WTC11 (cell line): ENCODE measurements around the gene RPH3AL. TPM values are rescaled to one million over a fixed set of nuclear protein-coding genes. Genes with fewer than 3 reads are reported as not detected.
"Not testable (repeated sequence)": the region's sequence is repeated elsewhere in the genome, so short reads cannot be mapped to it uniquely, and the experiment has no call there.

ENCODE experiments used
- ATAC-seq: fragments of 200-7000 bp; cut with Tn5 transposase; 2 replicates; pipeline ENCODE4 v1.10.0; 2021; ENCODE audit warnings: mild to moderate bottlenecking, moderate library complexity
- CTCF ChIA-PET: fragments of 300-600 bp; sonication (Branson Sonifier 250); formaldehyde crosslinking; loops from one replicate; lab custom pipeline; 2021; ENCODE audit warnings: antibody characterized with exemption; lab: Charles Lee
- POLR2A ChIA-PET: fragments of 350-600 bp; sonication (Branson Sonifier 250); formaldehyde crosslinking; loops from one replicate; lab custom pipeline; 2021; ENCODE audit warnings: antibody characterized with exemption; lab: Charles Lee
- DNase-seq: peaks from one replicate; pipeline ENCODE4 v3.0.0; 2021; ENCODE audit warnings: low spot score
- H3K27ac Mint-ChIP-seq: 2 replicates; pipeline ENCODE4 v1.8.0; 2021; ENCODE audit warnings: mixed read lengths
- H3K27me3 Mint-ChIP-seq: 2 replicates; pipeline ENCODE4 v1.8.0; 2021; ENCODE audit warnings: low read depth, mild to moderate bottlenecking, moderate library complexity, mixed read lengths
- H3K36me3 Mint-ChIP-seq: 2 replicates; pipeline ENCODE4 v1.8.0; 2021; ENCODE audit warnings: mixed read lengths
- H3K4me1 Mint-ChIP-seq: 2 replicates; pipeline ENCODE4 v1.8.0; 2022; ENCODE audit warnings: mixed read lengths
- H3K4me3 Mint-ChIP-seq: 2 replicates; pipeline ENCODE4 v1.8.0; 2021; ENCODE audit warnings: mild to moderate bottlenecking, moderate library complexity, mixed read lengths
- H3K9me3 Mint-ChIP-seq: 2 replicates; pipeline ENCODE4 v1.8.0; 2021; ENCODE audit warnings: mixed read lengths
- ATF6 ChIP-seq: sonication (generic); formaldehyde crosslinking; IDR thresholded peaks from 2 replicates; pipeline ENCODE4 v1.8.1; 2023; ENCODE audit warnings: mild to moderate bottlenecking, missing genetic modification reagents
- GTF2I ChIP-seq: fragments of 250-450 bp; sonication (Bioruptor Pico); conservative IDR thresholded peaks from 2 replicates; pipeline ENCODE4 v1.4.0; 2021; ENCODE audit warnings: mild to moderate bottlenecking
- HMGA2 ChIP-seq: fragments of 250-450 bp; sonication (Bioruptor Pico); IDR thresholded peaks from 2 replicates; pipeline ENCODE4 v1.4.0; 2021; ENCODE audit warnings: mild to moderate bottlenecking, moderate library complexity
- IRF2 ChIP-seq: sonication (generic); formaldehyde crosslinking; IDR thresholded peaks from 2 replicates; pipeline ENCODE4 v1.8.0; 2022; ENCODE audit warnings: low read depth, missing genetic modification reagents, borderline replicate concordance
- PRRX2 ChIP-seq: fragments of 250-450 bp; sonication (Bioruptor Pico); IDR thresholded peaks from 2 replicates; pipeline ENCODE4 v1.8.0; 2021; ENCODE audit warnings: mild to moderate bottlenecking
- SP1 ChIP-seq: sonication (generic); formaldehyde crosslinking; conservative IDR thresholded peaks from 2 replicates; pipeline ENCODE4 v1.8.1; 2022; ENCODE audit warnings: missing genetic modification reagents
- ZBTB21 ChIP-seq: sonication (generic); formaldehyde crosslinking; IDR thresholded peaks from 2 replicates; pipeline ENCODE4 v1.8.1; 2023; ENCODE audit warnings: mild to moderate bottlenecking, missing genetic modification reagents, borderline replicate concordance
- ZMAT4 ChIP-seq: fragments of 250-450 bp; sonication (Bioruptor Pico); IDR thresholded peaks from 2 replicates; pipeline ENCODE4 v1.9.0; 2021; ENCODE audit warnings: mild to moderate bottlenecking
- ZNF263 ChIP-seq: sonication (generic); formaldehyde crosslinking; IDR thresholded peaks from 2 replicates; pipeline ENCODE4 v1.8.1; 2022; ENCODE audit warnings: low read depth, mild to moderate bottlenecking, moderate library complexity, missing genetic modification reagents
- ZNF396 ChIP-seq: fragments of 250-450 bp; sonication (Bioruptor Pico); IDR thresholded peaks from 2 replicates; pipeline ENCODE4 v1.8.0; 2021; ENCODE audit warnings: mild to moderate bottlenecking, moderate library complexity, borderline replicate concordance
- total RNA-seq: library from RNA; stranded (reverse); gene quantifications from 3 replicates; pipeline ENCODE4 v1.2.3, GENCODE V29; 2021
- TF ChIP-seq, protein P1 (sequence below): sonication (generic); formaldehyde crosslinking; IDR thresholded peaks from 2 replicates; pipeline ENCODE4 v1.8.1; 2022; ENCODE audit warnings: mild to moderate bottlenecking, missing genetic modification reagents, moderate library complexity, borderline replicate concordance
- TF ChIP-seq, protein P2 (sequence below): sonication (generic); formaldehyde crosslinking; IDR thresholded peaks from 2 replicates; pipeline ENCODE4 v1.8.0; 2022; ENCODE audit warnings: mild to moderate bottlenecking, missing genetic modification reagents
- TF ChIP-seq, protein P3 (sequence below): sonication (generic); formaldehyde crosslinking; IDR thresholded peaks from 2 replicates; pipeline ENCODE4 v1.8.1; 2022; ENCODE audit warnings: missing genetic modification reagents, borderline replicate concordance
- TF ChIP-seq, protein P4 (sequence below): sonication (generic); formaldehyde crosslinking; conservative IDR thresholded peaks from 2 replicates; pipeline ENCODE4 v1.8.1; 2023; ENCODE audit warnings: mild to moderate bottlenecking, low read depth, missing genetic modification reagents, moderate library complexity
- TF ChIP-seq, protein P5 (sequence below): fragments of 250-450 bp; sonication (Bioruptor Pico); IDR thresholded peaks from 2 replicates; pipeline ENCODE4 v1.9.0; 2021; ENCODE audit warnings: mild to moderate bottlenecking

Gene RPH3AL
- total RNA-seq, 1 experiment from 2014 or later, result 2.0 TPM

GRCh38 chr17:171871-172270, 180.7 kb downstream of the RPH3AL start:
- no peaks in the 10 kb centered on the region for H3K4me1 Mint-ChIP-seq
- TF ChIP-seq PRRX2, result no peak
- TF ChIP-seq ZNF263 (CRISPR knock-in tag), result peak; percentile 44; the same call in 1 of the 2 replicates
- ATAC-seq (no peak), DNase-seq (no peak)
- ChIA-PET CTCF (no interaction called here), POLR2A (no interaction called here)
- H3K9me3 Mint-ChIP-seq, result no peaks in the 10 kb centered on the region
- no peak overlapping the region for H3K27ac Mint-ChIP-seq
- no peaks in the 10 kb centered on the region for H3K36me3 Mint-ChIP-seq
- no peaks in the 10 kb centered on the region for H3K27me3 Mint-ChIP-seq
- H3K4me3 Mint-ChIP-seq, result no peak overlapping the region

DNA sequence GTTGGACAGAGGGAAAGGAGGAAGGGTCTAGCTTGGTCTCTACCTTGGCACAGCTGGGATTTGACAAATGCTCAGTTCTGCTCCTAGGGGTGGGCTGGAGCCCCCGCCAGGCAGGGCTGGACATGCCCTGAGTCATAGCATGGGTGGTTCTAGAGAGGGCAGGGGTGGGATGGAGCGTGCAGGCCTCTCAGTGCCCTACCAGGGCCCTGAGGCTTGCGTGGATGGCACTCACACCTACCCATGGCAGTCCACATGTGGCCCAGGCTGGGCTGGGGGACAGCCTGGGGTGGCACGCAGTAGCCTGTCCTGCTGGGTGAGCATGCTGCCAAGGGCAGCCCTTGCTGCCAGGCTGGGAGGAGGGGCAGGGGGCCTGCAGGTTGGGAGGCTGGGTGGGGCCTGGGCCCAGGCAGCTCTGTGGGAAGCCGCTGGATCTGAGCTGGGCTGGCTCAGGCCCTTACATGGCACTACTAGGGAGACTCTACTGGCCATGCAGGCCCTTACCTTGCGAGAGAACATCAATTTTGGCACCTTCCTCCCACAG, 182.4 kb downstream of the RPH3AL start:
- CTCF ChIA-PET, result interaction anchor here (0.7 to 1.2 kb wide), 3 partner anchors 98 to 196 kb away, joined by 3 to 4 read pairs (median 3); no protein-coding TSS in a partner anchor
- H3K4me3 Mint-ChIP-seq, result no peak overlapping the region
- H3K36me3 Mint-ChIP-seq, result no peaks in the 10 kb centered on the region
- DNase-seq, result no peak
- POLR2A ChIA-PET, result interaction anchor here (0.7 kb wide), 1 partner anchor 218 kb away, joined by 4 read pairs; no protein-coding TSS in a partner anchor
- no peaks in the 10 kb centered on the region for H3K9me3 Mint-ChIP-seq
- H3K27ac Mint-ChIP-seq, result no peak overlapping the region
- TF ChIP-seq ZMAT4 (CRISPR knock-in tag), result no peak
- no peak for TF ChIP-seq ZNF396
- no peak for TF ChIP-seq SP1 (CRISPR knock-in tag)
- TF ChIP-seq, protein P1, sequence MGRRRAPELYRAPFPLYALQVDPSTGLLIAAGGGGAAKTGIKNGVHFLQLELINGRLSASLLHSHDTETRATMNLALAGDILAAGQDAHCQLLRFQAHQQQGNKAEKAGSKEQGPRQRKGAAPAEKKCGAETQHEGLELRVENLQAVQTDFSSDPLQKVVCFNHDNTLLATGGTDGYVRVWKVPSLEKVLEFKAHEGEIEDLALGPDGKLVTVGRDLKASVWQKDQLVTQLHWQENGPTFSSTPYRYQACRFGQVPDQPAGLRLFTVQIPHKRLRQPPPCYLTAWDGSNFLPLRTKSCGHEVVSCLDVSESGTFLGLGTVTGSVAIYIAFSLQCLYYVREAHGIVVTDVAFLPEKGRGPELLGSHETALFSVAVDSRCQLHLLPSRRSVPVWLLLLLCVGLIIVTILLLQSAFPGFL (CRISPR knock-in tag), result no peak
- no peak for TF ChIP-seq IRF2 (CRISPR knock-in tag)
- TF ChIP-seq, protein P2, sequence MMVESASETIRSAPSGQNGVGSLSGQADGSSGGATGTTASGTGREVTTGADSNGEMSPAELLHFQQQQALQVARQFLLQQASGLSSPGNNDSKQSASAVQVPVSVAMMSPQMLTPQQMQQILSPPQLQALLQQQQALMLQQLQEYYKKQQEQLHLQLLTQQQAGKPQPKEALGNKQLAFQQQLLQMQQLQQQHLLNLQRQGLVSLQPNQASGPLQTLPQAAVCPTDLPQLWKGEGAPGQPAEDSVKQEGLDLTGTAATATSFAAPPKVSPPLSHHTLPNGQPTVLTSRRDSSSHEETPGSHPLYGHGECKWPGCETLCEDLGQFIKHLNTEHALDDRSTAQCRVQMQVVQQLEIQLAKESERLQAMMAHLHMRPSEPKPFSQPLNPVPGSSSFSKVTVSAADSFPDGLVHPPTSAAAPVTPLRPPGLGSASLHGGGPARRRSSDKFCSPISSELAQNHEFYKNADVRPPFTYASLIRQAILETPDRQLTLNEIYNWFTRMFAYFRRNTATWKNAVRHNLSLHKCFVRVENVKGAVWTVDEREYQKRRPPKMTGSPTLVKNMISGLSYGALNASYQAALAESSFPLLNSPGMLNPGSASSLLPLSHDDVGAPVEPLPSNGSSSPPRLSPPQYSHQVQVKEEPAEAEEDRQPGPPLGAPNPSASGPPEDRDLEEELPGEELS (CRISPR knock-in tag), result no peak
- no peak for TF ChIP-seq HMGA2 (CRISPR knock-in tag)
- TF ChIP-seq, protein P3, sequence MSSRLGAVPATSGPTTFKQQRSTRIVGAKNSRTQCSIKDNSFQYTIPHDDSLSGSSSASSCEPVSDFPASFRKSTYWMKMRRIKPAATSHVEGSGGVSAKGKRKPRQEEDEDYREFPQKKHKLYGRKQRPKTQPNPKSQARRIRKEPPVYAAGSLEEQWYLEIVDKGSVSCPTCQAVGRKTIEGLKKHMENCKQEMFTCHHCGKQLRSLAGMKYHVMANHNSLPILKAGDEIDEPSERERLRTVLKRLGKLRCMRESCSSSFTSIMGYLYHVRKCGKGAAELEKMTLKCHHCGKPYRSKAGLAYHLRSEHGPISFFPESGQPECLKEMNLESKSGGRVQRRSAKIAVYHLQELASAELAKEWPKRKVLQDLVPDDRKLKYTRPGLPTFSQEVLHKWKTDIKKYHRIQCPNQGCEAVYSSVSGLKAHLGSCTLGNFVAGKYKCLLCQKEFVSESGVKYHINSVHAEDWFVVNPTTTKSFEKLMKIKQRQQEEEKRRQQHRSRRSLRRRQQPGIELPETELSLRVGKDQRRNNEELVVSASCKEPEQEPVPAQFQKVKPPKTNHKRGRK, result no peak
- TF ChIP-seq, protein P4, sequence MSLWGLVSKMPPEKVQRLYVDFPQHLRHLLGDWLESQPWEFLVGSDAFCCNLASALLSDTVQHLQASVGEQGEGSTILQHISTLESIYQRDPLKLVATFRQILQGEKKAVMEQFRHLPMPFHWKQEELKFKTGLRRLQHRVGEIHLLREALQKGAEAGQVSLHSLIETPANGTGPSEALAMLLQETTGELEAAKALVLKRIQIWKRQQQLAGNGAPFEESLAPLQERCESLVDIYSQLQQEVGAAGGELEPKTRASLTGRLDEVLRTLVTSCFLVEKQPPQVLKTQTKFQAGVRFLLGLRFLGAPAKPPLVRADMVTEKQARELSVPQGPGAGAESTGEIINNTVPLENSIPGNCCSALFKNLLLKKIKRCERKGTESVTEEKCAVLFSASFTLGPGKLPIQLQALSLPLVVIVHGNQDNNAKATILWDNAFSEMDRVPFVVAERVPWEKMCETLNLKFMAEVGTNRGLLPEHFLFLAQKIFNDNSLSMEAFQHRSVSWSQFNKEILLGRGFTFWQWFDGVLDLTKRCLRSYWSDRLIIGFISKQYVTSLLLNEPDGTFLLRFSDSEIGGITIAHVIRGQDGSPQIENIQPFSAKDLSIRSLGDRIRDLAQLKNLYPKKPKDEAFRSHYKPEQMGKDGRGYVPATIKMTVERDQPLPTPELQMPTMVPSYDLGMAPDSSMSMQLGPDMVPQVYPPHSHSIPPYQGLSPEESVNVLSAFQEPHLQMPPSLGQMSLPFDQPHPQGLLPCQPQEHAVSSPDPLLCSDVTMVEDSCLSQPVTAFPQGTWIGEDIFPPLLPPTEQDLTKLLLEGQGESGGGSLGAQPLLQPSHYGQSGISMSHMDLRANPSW (CRISPR knock-in tag), result no peak
- TF ChIP-seq GTF2I (CRISPR knock-in tag), result no peak
- TF ChIP-seq ZBTB21 (CRISPR knock-in tag), result no peak
- no peak for TF ChIP-seq ATF6 (CRISPR knock-in tag)
- TF ChIP-seq, protein P5, sequence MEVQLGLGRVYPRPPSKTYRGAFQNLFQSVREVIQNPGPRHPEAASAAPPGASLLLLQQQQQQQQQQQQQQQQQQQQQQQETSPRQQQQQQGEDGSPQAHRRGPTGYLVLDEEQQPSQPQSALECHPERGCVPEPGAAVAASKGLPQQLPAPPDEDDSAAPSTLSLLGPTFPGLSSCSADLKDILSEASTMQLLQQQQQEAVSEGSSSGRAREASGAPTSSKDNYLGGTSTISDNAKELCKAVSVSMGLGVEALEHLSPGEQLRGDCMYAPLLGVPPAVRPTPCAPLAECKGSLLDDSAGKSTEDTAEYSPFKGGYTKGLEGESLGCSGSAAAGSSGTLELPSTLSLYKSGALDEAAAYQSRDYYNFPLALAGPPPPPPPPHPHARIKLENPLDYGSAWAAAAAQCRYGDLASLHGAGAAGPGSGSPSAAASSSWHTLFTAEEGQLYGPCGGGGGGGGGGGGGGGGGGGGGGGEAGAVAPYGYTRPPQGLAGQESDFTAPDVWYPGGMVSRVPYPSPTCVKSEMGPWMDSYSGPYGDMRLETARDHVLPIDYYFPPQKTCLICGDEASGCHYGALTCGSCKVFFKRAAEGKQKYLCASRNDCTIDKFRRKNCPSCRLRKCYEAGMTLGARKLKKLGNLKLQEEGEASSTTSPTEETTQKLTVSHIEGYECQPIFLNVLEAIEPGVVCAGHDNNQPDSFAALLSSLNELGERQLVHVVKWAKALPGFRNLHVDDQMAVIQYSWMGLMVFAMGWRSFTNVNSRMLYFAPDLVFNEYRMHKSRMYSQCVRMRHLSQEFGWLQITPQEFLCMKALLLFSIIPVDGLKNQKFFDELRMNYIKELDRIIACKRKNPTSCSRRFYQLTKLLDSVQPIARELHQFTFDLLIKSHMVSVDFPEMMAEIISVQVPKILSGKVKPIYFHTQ (CRISPR knock-in tag), result no peak
- TF ChIP-seq, all 79 proteins: peak for 0
- no peak for ATAC-seq
- H3K27me3 Mint-ChIP-seq, result no peaks in the 10 kb centered on the region
- H3K4me1 Mint-ChIP-seq, result no peaks in the 10 kb centered on the region

DNA sequence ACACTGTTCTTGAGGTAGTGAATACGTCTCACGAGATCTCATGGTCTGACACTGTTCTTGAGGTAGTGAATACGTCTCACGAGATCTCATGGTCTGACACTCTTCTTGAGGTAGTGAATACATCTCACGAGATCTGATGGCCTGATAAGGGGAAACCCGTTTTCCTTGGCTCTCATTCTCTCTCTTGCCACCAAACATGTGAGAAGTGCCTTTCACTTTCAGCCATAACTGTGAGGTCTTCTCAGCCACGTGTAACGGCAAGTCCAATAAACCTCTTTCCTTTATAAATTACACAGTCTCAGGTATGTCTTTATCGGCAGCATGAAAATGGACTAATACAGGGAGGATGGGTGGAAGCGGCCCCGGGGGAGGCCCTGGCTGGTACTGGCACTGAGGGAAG, 184.0 kb downstream of the RPH3AL start:
- CTCF ChIA-PET, H3K36me3 Mint-ChIP-seq, H3K4me1 Mint-ChIP-seq, H3K4me3 Mint-ChIP-seq, H3K9me3 Mint-ChIP-seq, H3K27ac Mint-ChIP-seq, DNase-seq, POLR2A ChIA-PET, ATAC-seq, H3K27me3 Mint-ChIP-seq: not testable (repeated sequence)
